Common myeloid progenitor, CD34-positive (primary cell): Measurements from ENCODE around the gene DEDD.
A peak's percentile ranks its signal among the peaks of the same experiment; 100 is the strongest.
"Not testable (repeated sequence)": the region's sequence is repeated elsewhere in the genome, so short reads cannot be mapped to it uniquely, and the experiment has no call there.

ENCODE experiments used
- CTCF ChIA-PET: fragments of 350-600 bp; sonication (Branson Sonifier 250); formaldehyde crosslinking; loops from one replicate; lab custom pipeline; 2021; ENCODE audit warnings: antibody characterized with exemption; lab: Charles Lee
- POLR2A ChIA-PET: fragments of 350-600 bp; sonication (Branson Sonifier 250); formaldehyde crosslinking; loops from one replicate; lab custom pipeline; 2021; ENCODE audit warnings: antibody characterized with exemption; lab: Charles Lee
- DNase-seq, 3 donors: peaks; one replicate each; pipeline versions ENCODE4 v3.0.0 to v3.0.0-alpha.2; 2013
- H3K27ac ChIP-seq, 2 experiments: 1 replicate in 1 of 2; 2 replicates in 1 of 2; pipeline ENCODE4 v1.7.0; 2013; ENCODE audit warnings: inconsistent platforms in 2 of 2, low read length in 2 of 2, mild to moderate bottlenecking in 2 of 2, low read depth in 1 of 2, moderate library complexity in 1 of 2; ENCODE audit not compliant: severe bottlenecking in 2 of 2, insufficient read depth in 1 of 2, poor library complexity in 1 of 2
- H3K27me3 ChIP-seq, 5 experiments: replicated peaks in 2 of 5; 1 replicate in 3 of 5; 2 replicates in 2 of 5; pipeline versions ENCODE4 v1.6.1 to v1.7.0; 2013; ENCODE audit warnings: low read length in 4 of 5, mild to moderate bottlenecking in 2 of 5, moderate library complexity in 2 of 5, inconsistent platforms in 1 of 5; ENCODE audit not compliant: insufficient read depth in 5 of 5, control insufficient read depth in 4 of 5
- H3K36me3 ChIP-seq, 4 experiments: 1 replicate in 2 of 4; 2 replicates in 2 of 4; pipeline versions ENCODE4 v1.6.1 to v1.7.0; 2013; ENCODE audit warnings: low read length in 3 of 4, control low read depth in 1 of 4, mild to moderate bottlenecking in 1 of 4; ENCODE audit not compliant: control insufficient read depth in 4 of 4, insufficient read depth in 4 of 4
- H3K4me1 ChIP-seq, 4 experiments: 1 replicate in 3 of 4; 2 replicates in 1 of 4; pipeline versions ENCODE4 v1.6.1 to v1.7.1; 2013; ENCODE audit warnings: low read length in 3 of 4, mild to moderate bottlenecking in 3 of 4, control low read depth in 1 of 4, inconsistent platforms in 1 of 4, moderate library complexity in 1 of 4; ENCODE audit not compliant: control insufficient read depth in 4 of 4, insufficient read depth in 4 of 4; ENCODE audit errors: control extremely low read depth in 1 of 4
- H3K4me3 ChIP-seq, 7 experiments: 1 replicate in 4 of 7; 2 replicates in 3 of 7; pipeline versions ENCODE4 v1.5.1 to v1.7.0; 2013; ENCODE audit warnings: mild to moderate bottlenecking in 7 of 7, low read length in 6 of 7, moderate library complexity in 6 of 7, inconsistent platforms in 2 of 7, low read depth in 2 of 7, control low read depth in 1 of 7; ENCODE audit not compliant: insufficient read depth in 4 of 7, control insufficient read depth in 1 of 7; ENCODE audit errors: extremely low read depth in 1 of 7
- H3K9me3 ChIP-seq, 5 experiments: 1 replicate in 4 of 5; 2 replicates in 1 of 5; pipeline versions ENCODE4 v1.6.1 to v1.7.1; 2013; ENCODE audit warnings: low read length in 4 of 5, mild to moderate bottlenecking in 2 of 5, inconsistent platforms in 1 of 5, low read depth in 1 of 5, moderate library complexity in 1 of 5; ENCODE audit not compliant: control insufficient read depth in 4 of 5, insufficient read depth in 2 of 5; ENCODE audit errors: control extremely low read depth in 1 of 5
- WGBS: methylation state at CpG from one replicate; pipeline ENCODE4 v1.1.5; 2013; ENCODE audit not compliant: insufficient coverage; 5-methylcytosine and 5-hydroxymethylcytosine counted together

Gene DEDD

DNA sequence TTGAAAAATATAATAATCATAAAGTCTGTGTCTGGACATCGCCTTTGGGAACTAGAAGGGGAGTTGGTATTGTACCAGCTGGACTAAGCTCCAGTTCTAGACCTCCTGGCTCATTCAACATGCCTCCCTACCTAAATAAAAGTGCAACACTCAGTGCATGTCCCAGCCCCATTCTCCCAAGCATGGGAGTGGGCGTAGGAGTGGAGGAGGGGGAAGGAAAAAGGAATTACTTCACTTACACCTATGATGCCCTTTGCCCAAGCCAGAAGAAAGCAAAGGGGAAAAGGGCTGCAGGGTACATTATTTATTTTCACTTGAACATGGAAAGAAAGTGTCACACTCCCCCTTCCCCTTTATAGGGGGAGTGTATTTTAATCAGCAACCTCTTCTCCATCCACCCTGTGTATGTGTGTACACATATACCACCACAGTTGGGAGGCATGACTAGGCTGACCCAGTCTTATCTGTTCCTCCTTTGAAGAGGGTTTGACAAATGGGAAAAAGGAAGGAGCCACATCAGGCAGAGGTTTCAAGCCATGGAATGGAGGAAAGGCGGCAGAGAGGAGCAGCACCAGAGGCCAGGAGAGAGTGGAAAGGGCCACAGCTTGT lies 11.3 kb downstream of the DEDD start:
- no CpG with 5 or more reads among the region's 3 CpGs for WGBS
- peaks cover 7 to 55% (median 42%) of the 10 kb centered on the region in 4 experiments for H3K36me3 ChIP-seq

GRCh38 chr1:161119092-161119903 lies 13.2 kb downstream of the DEDD start:
- 72% methylated on average over 8 of the region's 10 CpGs for WGBS
- ChIA-PET CTCF (interaction anchor here (0.8 to 1.3 kb wide), 2 partner anchors 9 to 14 kb away, joined by 3 to 6 read pairs; partner anchors contain the start of gene DEDD), POLR2A (interaction anchor here (0.6 kb wide), 1 partner anchor 15 kb away, joined by 3 read pairs; no protein-coding TSS in a partner anchor)
- Histone ChIP-seq H3K4me1 (peaks cover 23 to 65% (median 48%) of the 10 kb centered on the region in 4 experiments), H3K9me3 (no peaks in the 10 kb centered on the region), H3K27ac (peak overlapping the region; percentile 18 to 93), H3K27me3 (no peaks in the 10 kb centered on the region), H3K36me3 (peaks cover 7 to 47% (median 35%) of the 10 kb centered on the region in 4 experiments), H3K4me3 (peak overlapping the region in 6 of 7 experiments; percentile 0 to 100 (median 93))
- DNase-seq: peak; percentile 63 to 84 (median 73)

More for the DNA sequence above, 11.3 kb downstream of the DEDD start:
- POLR2A ChIA-PET: no interaction called here
- DNase-seq: no peak
- Histone ChIP-seq H3K4me1 (peaks cover 19 to 48% (median 36%) of the 10 kb centered on the region in 4 experiments), H3K9me3 (no peaks in the 10 kb centered on the region), H3K27me3 (no peaks in the 10 kb centered on the region), H3K4me3 (no peak overlapping the region), H3K27ac (peak overlapping the region; percentile 7 to 33)
- CTCF ChIA-PET: interaction anchor here (0.8 to 1.8 kb wide), 6 partner anchors 9 to 123 kb away, joined by 3 to 10 read pairs (median 4); no protein-coding TSS in a partner anchor

GRCh38 chr1:161117759-161118581 lies 14.5 kb downstream of the DEDD start, which contains the start of the genes NIT1 and PFDN2:
NIT1 (plus strand) TSS chr1:161118105; CDS start chr1:161118177, 72 bp downstream.
PFDN2 (minus strand) TSS chr1:161118037; CDS start chr1:161118026, 11 bp downstream.
- peaks cover 7 to 36% (median 24%) of the 10 kb centered on the region in 4 experiments for H3K36me3 ChIP-seq
- POLR2A ChIA-PET: interaction anchor here (0.6 to 1.2 kb wide), 3 partner anchors 15 to 23 kb away, joined by 4 to 7 read pairs (median 6); partner anchors contain the start of genes DEDD and KLHDC9
- peaks cover 33 to 78% (median 60%) of the 10 kb centered on the region in 4 experiments for H3K4me1 ChIP-seq
- no peaks in the 10 kb centered on the region for H3K27me3 ChIP-seq
- peak within 1 kb of the TSS; percentile 66 to 100 (median 97) for H3K4me3 ChIP-seq
- peak; percentile 85 to 93 (median 88) for DNase-seq
- peak within 1 kb of the TSS; percentile 78 to 93 for H3K27ac ChIP-seq
- CTCF ChIA-PET: interaction anchor here (0.9 to 2.7 kb wide), 11 partner anchors 9 to 97 kb away, joined by 3 to 16 read pairs (median 6); partner anchors contain the start of genes DEDD and F11R
- no peaks in the 10 kb centered on the region for H3K9me3 ChIP-seq
- WGBS: 0% methylated on average over 55 of the region's 58 CpGs

- DNase-seq, H3K9me3 ChIP-seq, H3K27me3 ChIP-seq, POLR2A ChIA-PET, H3K27ac ChIP-seq, H3K4me3 ChIP-seq: not testable (repeated sequence)
- CTCF ChIA-PET: interaction anchor here (1.0 to 2.7 kb wide), 4 partner anchors 15 to 74 kb away, joined by 3 to 16 read pairs (median 6); no protein-coding TSS in a partner anchor
- peaks cover 46 to 86% (median 61%) of the 10 kb centered on the region in 4 experiments for H3K4me1 ChIP-seq
- peaks cover 4 to 17% (median 8%) of the 10 kb centered on the region in 4 experiments for H3K36me3 ChIP-seq
- 94% methylated on average over 6 of the region's 6 CpGs for WGBS
These were observed 16.5 kb downstream of the DEDD start for GRCh38 chr1:161115961-161116360.

- no peaks in the 10 kb centered on the region for H3K9me3 ChIP-seq
- WGBS: 95% methylated on average over 12 of the region's 12 CpGs
- ChIA-PET POLR2A (interaction anchor here (1.2 kb wide), 1 partner anchor 17 kb away, joined by 4 read pairs; the partner anchor contains the start of gene DEDD), CTCF (interaction anchor here (1.0 to 2.6 kb wide), 2 partner anchors 16 to 41 kb away, joined by 3 to 7 read pairs; no protein-coding TSS in a partner anchor)
- peak in 1 of 3 donors; percentile 22 for DNase-seq
- no peaks in the 10 kb centered on the region for H3K27me3 ChIP-seq
- peaks cover 46 to 84% (median 63%) of the 10 kb centered on the region in 4 experiments for H3K4me1 ChIP-seq
- H3K27ac ChIP-seq: peak overlapping the region in 1 of 2 experiments; percentile 55
- no peak overlapping the region for H3K4me3 ChIP-seq
- H3K36me3 ChIP-seq: peaks cover under 1 to 10% (median 3%) of the 10 kb centered on the region in 4 experiments
These were observed 17.2 kb downstream of the DEDD start for GRCh38 chr1:161115132-161115711.
